K562 (cell line): Measurements from ENCODE around the gene SERPINB2. TPM values are rescaled to one million over a fixed set of nuclear protein-coding genes. Genes with fewer than 3 reads are reported as not detected.

Source experiments
- ATAC-seq: fragments of 200-7000 bp; cut with Tn5 transposase; 3 replicates; pipeline ENCODE4 v1.9.1; 2020; ENCODE audit warnings: moderate library complexity
- BruUV-seq: library from RNA; stranded (reverse); fragments of 400-500 nt; replicated peaks from 2 replicates; lab custom pipeline; 2021; lab: Mats Ljungman, UMichigan
- CTCF ChIA-PET: fragments of 300-600 bp; formaldehyde crosslinking; extraction: SDS; loops from one replicate; lab custom pipeline; 2021; ENCODE audit warnings: low intra/inter-chr PET ratio; lab: Yijun Ruan, JAX
- POLR2A ChIA-PET: fragments of 300-600, 350-650 bp; sonication (Branson Sonifier 250); formaldehyde crosslinking; extraction: SDS; loops from one replicate; lab custom pipeline; 2021; ENCODE audit warnings: antibody characterized with exemption, inconsistent platforms; lab: Yijun Ruan, JAX
- DNase-seq, 4 experiments: peaks; one replicate each; pipeline versions ENCODE4 v3.0.0 to v3.0.0-alpha.2; 2011 to 2018; ENCODE audit warnings: low spot score in 3 of 4, mixed read lengths in 3 of 4; ENCODE audit errors: extremely low read depth in 1 of 4
- FAIRE-seq: peaks from 2 replicates; lab custom pipeline; 2011; peaks lifted over from hg19 to GRCh38; lab: Jason Lieb, UNC
- H2AFZ ChIP-seq: 2 replicates; pipeline ENCODE4 v1.6.0; 2011; ENCODE audit warnings: low read depth, low read length, control low read depth, inconsistent platforms
- H3K27ac ChIP-seq: fragments of 200-600 bp; 3 replicates; pipeline ENCODE4 v1.8.0; 2011; ENCODE audit warnings: low read depth, mild to moderate bottlenecking, control low read depth, inconsistent platforms, low read length, moderate library complexity, mixed read lengths; ENCODE audit errors: extremely low read depth
- H3K27me3 ChIP-seq, 2 experiments: fragments of 300-600 bp in 1 of 2; 2 replicates in 1 of 2; 3 replicates in 1 of 2; pipeline versions ENCODE4 v1.6.0 to v1.8.0; 2011; ENCODE audit warnings: inconsistent platforms in 2 of 2, low read length in 2 of 2, mild to moderate bottlenecking in 1 of 2, mixed read lengths in 1 of 2, moderate library complexity in 1 of 2; ENCODE audit not compliant: control insufficient read depth in 2 of 2, insufficient read depth in 2 of 2
- H3K36me3 ChIP-seq: fragments of 300-600 bp; 3 replicates; pipeline ENCODE4 v1.8.0; 2011; ENCODE audit warnings: mild to moderate bottlenecking, low read length, inconsistent platforms; ENCODE audit not compliant: control insufficient read depth, insufficient read depth
- H3K4me1 ChIP-seq, 2 experiments: fragments of 200-600 bp in 1 of 2; replicated peaks in 1 of 2; 2 replicates in 1 of 2; 3 replicates in 1 of 2; pipeline versions ENCODE4 v1.5.1 to v1.8.0; 2011; ENCODE audit warnings: inconsistent platforms in 2 of 2, low read length in 2 of 2, mild to moderate bottlenecking in 1 of 2, mixed read lengths in 1 of 2, moderate library complexity in 1 of 2; ENCODE audit not compliant: control insufficient read depth in 2 of 2, insufficient read depth in 2 of 2
- H3K4me2 ChIP-seq: 2 replicates; pipeline ENCODE4 v1.6.1; 2011; ENCODE audit warnings: low read length, control low read depth, inconsistent platforms, mixed read lengths; ENCODE audit not compliant: insufficient read depth
- H3K4me3 ChIP-seq: fragments of 200-600 bp; sonication (generic), shearing (Covaris generic); 2 replicates; pipeline ENCODE4 v1.5.1; 2016; ENCODE audit warnings: control low read depth, inconsistent platforms
- H3K79me2 ChIP-seq: fragments of 200-600 bp; 3 replicates; pipeline ENCODE4 v1.8.0; 2011; ENCODE audit warnings: low read length, inconsistent platforms; ENCODE audit not compliant: control insufficient read depth, insufficient read depth
- H3K9ac ChIP-seq, 2 experiments: 2 replicates each; pipeline versions ENCODE4 v1.6.0 to v1.6.1; 2011; ENCODE audit warnings: low read depth in 2 of 2, low read length in 2 of 2, control low read depth in 1 of 2, inconsistent platforms in 1 of 2, mild to moderate bottlenecking in 1 of 2, mixed read lengths in 1 of 2; ENCODE audit not compliant: insufficient read depth in 1 of 2
- H3K9me1 ChIP-seq: one replicate; pipeline ENCODE4 v1.6.0; 2011; ENCODE audit warnings: inconsistent platforms, mild to moderate bottlenecking, low read length, moderate library complexity; ENCODE audit not compliant: control insufficient read depth, insufficient read depth
- H3K9me3 ChIP-seq: replicated peaks from 2 replicates; pipeline ENCODE4 v1.5.1; 2011; ENCODE audit warnings: low read depth, low read length, inconsistent platforms; ENCODE audit not compliant: control insufficient read depth, insufficient read depth
- H4K20me1 ChIP-seq: replicated peaks from 2 replicates; pipeline ENCODE4 v1.6.1; 2011; ENCODE audit warnings: low read length, inconsistent platforms, mixed read lengths; ENCODE audit not compliant: control insufficient read depth, insufficient read depth
- CTCF ChIP-seq, 3 experiments: IDR thresholded peaks in 2 of 3; conservative IDR thresholded peaks in 1 of 3; 2 replicates each; pipeline ENCODE4 v1.5.1; 2011 to 2012; ENCODE audit warnings: low read length in 3 of 3, mild to moderate bottlenecking in 3 of 3, control low read depth in 2 of 3, improper control_type of control experiment in 1 of 3, inconsistent platforms in 1 of 3, low read depth in 1 of 3, mixed read lengths in 1 of 3, moderate library complexity in 1 of 3; ENCODE audit not compliant: insufficient read depth in 2 of 3
- HBP1 ChIP-seq: fragments of 450-650 bp; formaldehyde crosslinking; IDR thresholded peaks from 2 replicates; pipeline ENCODE4 v1.4.0; 2022; ENCODE audit warnings: missing genetic modification characterization
- RAD21 ChIP-seq, 2 experiments: fragments of 250-450 bp in 1 of 2; fragments of 450-650 bp in 1 of 2; sonication (Bioruptor Pico) in 1 of 2; formaldehyde crosslinking in 1 of 2; IDR thresholded peaks in 1 of 2; conservative IDR thresholded peaks in 1 of 2; 2 replicates each; pipeline versions ENCODE4 v1.4.0 to v1.8.0; 2020 to 2022; ENCODE audit warnings: mild to moderate bottlenecking in 2 of 2, moderate library complexity in 1 of 2
- SMC3 ChIP-seq: conservative IDR thresholded peaks from 2 replicates; pipeline ENCODE4 v1.6.1; 2011; ENCODE audit warnings: low read depth, low read length, improper control_type of control experiment; ENCODE audit not compliant: insufficient read depth
- WGBS: fragments of 100-300 bp; shearing (Covaris generic); methylation state at CpG from one replicate; pipeline ENCODE4 v1.1.6; 2016; ENCODE audit warnings: low coverage, mixed read lengths; ENCODE audit not compliant: insufficient coverage; ENCODE audit errors: missing lambda C conversion rate; 5-methylcytosine and 5-hydroxymethylcytosine counted together
- in situ Hi-C: fragments of 300-500 bp; cut with MboI; formaldehyde crosslinking; loops from 4 replicates; pipeline ENCODE4 v1.15.0; 2018; ENCODE audit warnings: inconsistent platforms, mixed read lengths
- intact Hi-C: fragments of 100-400 bp; cut with micrococcal nuclease; formaldehyde crosslinking; loops from 2 replicates; pipeline ENCODE4 v1.14.2; 2022
- polyA plus RNA-seq, 8 experiments: library from polyadenylated mRNA; depleted of rRNA in 4 of 8; stranded (reverse) in 5 of 8; unstranded in 3 of 8; fragments of >200 nt; fragmentation: Nextera tagmentation in 2 of 8; fragmentation: Illumina TruSeq in 1 of 8; extraction: Ambion mirVana in 2 of 8; extraction: Trizol in 1 of 8; gene quantifications; 2 replicates each; pipeline versions ENCODE4 v1.2.1 to v1.2.3, GENCODE V29; 2011 to 2014; ENCODE audit warnings: inconsistent platforms in 1 of 8, missing spikeins in 1 of 8
- total RNA-seq, 7 experiments: library from RNA; depleted of rRNA in 6 of 7; stranded (reverse); fragments of >200 nt in 6 of 7; fragmentation: Illumina TruSeq in 2 of 7; extraction: Trizol in 2 of 7; gene quantifications; 2 replicates each; pipeline versions ENCODE4 v1.2.1 to v1.2.3, GENCODE V29; 2011 to 2021; ENCODE audit warnings: low replicate concordance in 1 of 7
- TF ChIP-seq, protein P1 (sequence below): fragments of 200-800 bp; sonication (Bioruptor generic); IDR thresholded peaks from 2 replicates; pipeline ENCODE4 v1.6.1; 2017; ENCODE audit warnings: missing genetic modification characterization, missing compliant biosample characterization

Gene SERPINB2
- total and polyA plus RNA-seq, 9 of the 15 experiments (the other 6 are each of a cell fraction or from before 2014, with no cell fraction given) = 0.03 to 0.13 (median 0.09) TPM; not detected in 5

- Histone ChIP-seq H3K27ac (no peak overlapping the region), H3K9ac (no peak overlapping the region), H3K27me3 (no peaks in the 10 kb centered on the region), H3K9me1 (no peaks in the 10 kb centered on the region), H3K4me1 (peaks cover 0 to 6% of the 10 kb centered on the region in 2 experiments; a peak in 2 of 5 replicates), H3K79me2 (no peaks in the 10 kb centered on the region), H3K36me3 (no peaks in the 10 kb centered on the region), H3K9me3 (no peaks in the 10 kb centered on the region), H2AFZ (no peak overlapping the region), H4K20me1 (no peaks in the 10 kb centered on the region), H3K4me2 (no peak overlapping the region), H3K4me3 (no peak overlapping the region)
- 0% methylated on average over 18 of the region's 54 CpGs for WGBS
- TF ChIP-seq RAD21 (CRISPR knock-in tag; conservative IDR thresholded peaks at IDR 0.05 in 1 of 2, IDR thresholded peaks at IDR 0.05 in 1 of 2) = peak; percentile 38 to 39
- TF ChIP-seq SMC3 = 0 out of 2 replicates have a peak, but pooled peaks have one; percentile 20
- no peak for TF ChIP-seq HBP1 (CRISPR knock-in tag)
- peak; percentile 34 to 48 (median 44); a peak in 5 of 6 replicates for TF ChIP-seq CTCF (IDR thresholded peaks at IDR 0.05 in 2 of 3, conservative IDR thresholded peaks at IDR 0.05 in 1 of 3; ENCODE audit: insufficient read depth in 2 of 3, low read depth in 1 of 3, low read length in 3 of 3)
- TF ChIP-seq, protein P1, sequence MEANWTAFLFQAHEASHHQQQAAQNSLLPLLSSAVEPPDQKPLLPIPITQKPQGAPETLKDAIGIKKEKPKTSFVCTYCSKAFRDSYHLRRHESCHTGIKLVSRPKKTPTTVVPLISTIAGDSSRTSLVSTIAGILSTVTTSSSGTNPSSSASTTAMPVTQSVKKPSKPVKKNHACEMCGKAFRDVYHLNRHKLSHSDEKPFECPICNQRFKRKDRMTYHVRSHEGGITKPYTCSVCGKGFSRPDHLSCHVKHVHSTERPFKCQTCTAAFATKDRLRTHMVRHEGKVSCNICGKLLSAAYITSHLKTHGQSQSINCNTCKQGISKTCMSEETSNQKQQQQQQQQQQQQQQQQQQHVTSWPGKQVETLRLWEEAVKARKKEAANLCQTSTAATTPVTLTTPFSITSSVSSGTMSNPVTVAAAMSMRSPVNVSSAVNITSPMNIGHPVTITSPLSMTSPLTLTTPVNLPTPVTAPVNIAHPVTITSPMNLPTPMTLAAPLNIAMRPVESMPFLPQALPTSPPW (CRISPR knock-in tag) = no peak
- ATAC-seq (peak; percentile 99), DNase-seq (peak; percentile 14 to 60 (median 24)), FAIRE-seq (no peak)
- intact Hi-C loops = loop anchor here (2.0 to 5.0 kb wide), 2 partner anchors 42 to 419 kb away; no protein-coding TSS in a partner anchor
- POLR2A ChIA-PET = no interaction called here
- CTCF ChIA-PET = interaction anchor here (0.5 kb wide), 2 partner anchors 58 to 419 kb away, joined by 3 read pairs; no protein-coding TSS in a partner anchor
- BruUV-seq = no TSS peak
- in situ Hi-C loops = no loop called here
Measured at GRCh38 chr18:63936156-63936931, 48.8 kb downstream of the SERPINB2 start.
